ENCODE measurements around the gene NMNAT2. TPM values are rescaled to one million over a fixed set of nuclear protein-coding genes. Genes with fewer than 3 reads are reported as not detected.

Gene NMNAT2
- total RNA-seq, 1 donor from 2014 or later, result 0.62 TPM

GRCh38 chr1:183330335-183330734, 87.8 kb downstream of the NMNAT2 start:
- DNase-seq (no peak), ATAC-seq (no peak)
- TF ChIP-seq CTCF (IDR thresholded peaks at IDR 0.05), result no peak
- Histone ChIP-seq H3K4me1 (no peaks in the 10 kb centered on the region), H3K9me3 (no peaks in the 10 kb centered on the region), H3K4me3 (no peak overlapping the region), H3K36me3 (no peaks in the 10 kb centered on the region), H3K27me3 (ENCODE audit: low read depth) (no peaks in the 10 kb centered on the region), H3K27ac (no peak overlapping the region)
- intact Hi-C loops (cut with DNase I), result no loop called here

DNA sequence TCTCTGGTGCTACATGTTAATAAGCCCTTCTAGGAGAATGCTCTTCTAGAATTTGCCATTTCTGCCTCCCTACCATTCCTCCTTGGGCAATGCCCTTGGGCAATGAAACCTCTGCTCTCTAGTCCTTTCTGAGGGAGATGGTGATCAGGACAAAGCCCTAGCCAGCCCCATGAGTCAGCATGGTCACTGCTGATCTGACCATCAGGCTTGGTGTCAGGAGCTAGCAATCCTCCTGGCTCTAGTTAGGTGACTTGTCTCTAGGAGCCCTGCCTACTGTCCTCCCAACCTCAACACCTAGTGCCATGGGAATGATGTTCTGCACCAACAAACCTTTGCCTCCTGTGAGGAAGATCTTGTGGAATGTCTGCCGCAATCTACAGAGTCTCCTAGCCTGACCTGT, 89.8 kb downstream of the NMNAT2 start:
- Histone ChIP-seq H3K9me3 (no peaks in the 10 kb centered on the region), H3K36me3 (no peaks in the 10 kb centered on the region), H3K4me3 (no peak overlapping the region), H3K27ac (no peak overlapping the region), H3K27me3 (ENCODE audit: low read depth) (no peaks in the 10 kb centered on the region), H3K4me1 (peaks cover 7% of the 10 kb centered on the region)
- no peak for DNase-seq
- no peak for TF ChIP-seq CTCF (IDR thresholded peaks at IDR 0.05)
- intact Hi-C loops (cut with DNase I), result no loop called here
- no peak for ATAC-seq

GRCh38 chr1:183327434-183328290, 90.5 kb downstream of the NMNAT2 start:
- no peaks in the 10 kb centered on the region for H3K36me3 ChIP-seq
- no peak for DNase-seq
- intact Hi-C loops (cut with DNase I), result no loop called here
- no peak overlapping the region for H3K4me3 ChIP-seq
- TF ChIP-seq CTCF (IDR thresholded peaks at IDR 0.05), result no peak
- H3K4me1 ChIP-seq, result peaks cover 7% of the 10 kb centered on the region
- H3K9me3 ChIP-seq, result no peaks in the 10 kb centered on the region
- no peaks in the 10 kb centered on the region for H3K27me3 ChIP-seq (ENCODE audit: low read depth)
- ATAC-seq, result no peak
- H3K27ac ChIP-seq, result no peak overlapping the region

DNA sequence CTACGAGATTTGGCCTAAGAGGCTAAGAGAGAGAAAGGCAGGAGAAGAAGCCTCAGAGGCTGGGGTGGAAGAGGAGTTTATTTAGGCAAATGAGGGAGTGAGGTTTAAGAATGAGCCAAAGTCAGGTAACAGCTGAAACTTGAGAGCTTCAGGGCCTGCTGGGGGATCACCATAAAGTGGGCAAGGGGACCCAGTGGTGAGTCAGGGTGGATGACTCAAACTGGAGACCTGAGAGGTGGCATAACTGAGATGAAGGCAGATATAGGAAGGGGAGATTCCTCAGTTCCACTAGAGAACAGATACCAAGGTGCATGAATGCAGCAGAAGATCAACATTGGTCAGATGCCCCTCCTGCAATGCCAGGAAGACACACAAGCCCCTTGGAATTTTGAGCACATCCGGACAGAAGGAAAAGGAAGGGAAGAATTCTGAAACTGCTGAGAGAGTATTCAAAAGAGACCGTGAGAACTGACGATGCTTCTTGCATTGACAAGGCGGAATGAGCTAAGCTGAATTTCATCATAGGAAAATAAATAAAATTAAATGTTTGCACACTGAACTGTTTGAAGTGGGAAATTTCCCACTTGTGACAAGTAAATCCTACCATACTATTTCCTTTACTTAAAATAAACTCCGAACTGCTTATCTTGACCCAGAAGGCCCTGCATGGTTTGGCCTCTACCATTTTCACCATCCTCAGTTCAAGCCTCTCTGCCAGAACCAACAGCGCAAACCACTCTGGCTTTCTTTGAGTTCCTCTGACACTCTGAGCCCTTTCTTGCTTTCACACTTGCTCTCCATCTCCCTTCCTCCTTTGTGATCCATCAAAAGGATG, 94.1 kb downstream of the NMNAT2 start:
- peak; percentile 23 to 79 for ATAC-seq
- peaks cover 7% of the 10 kb centered on the region for H3K4me1 ChIP-seq
- no peaks in the 10 kb centered on the region for H3K9me3 ChIP-seq

GRCh38 chr1:183319606-183320005, 98.6 kb downstream of the NMNAT2 start:
- no peak overlapping the region for H3K4me3 ChIP-seq
- no peaks in the 10 kb centered on the region for H3K9me3 ChIP-seq
- no peak for TF ChIP-seq CTCF (IDR thresholded peaks at IDR 0.05)
- no peaks in the 10 kb centered on the region for H3K27me3 ChIP-seq (ENCODE audit: low read depth)
- H3K27ac ChIP-seq, result no peak overlapping the region
- peaks cover 23% of the 10 kb centered on the region for H3K4me1 ChIP-seq
- no peaks in the 10 kb centered on the region for H3K36me3 ChIP-seq
- DNase-seq (no peak), ATAC-seq (no peak)
- intact Hi-C loops (cut with DNase I), result no loop called here

More for the DNA sequence above, 94.1 kb downstream of the NMNAT2 start:
- DNase-seq, result no peak
- no peak overlapping the region for H3K27ac ChIP-seq
- no peaks in the 10 kb centered on the region for H3K27me3 ChIP-seq (ENCODE audit: low read depth)
- intact Hi-C loops (cut with DNase I), result no loop called here
- no peak overlapping the region for H3K4me3 ChIP-seq
- H3K36me3 ChIP-seq, result no peaks in the 10 kb centered on the region
- no peak for TF ChIP-seq CTCF (IDR thresholded peaks at IDR 0.05)

Measured in lower lobe of right lung (tissue), 2 donors.